ENCODE measurements around the gene PARL. TPM values are rescaled to one million over a fixed set of nuclear protein-coding genes. Genes with fewer than 3 reads are reported as not detected.

Gene PARL
- total and polyA plus RNA-seq, 9 of the 15 experiments (the other 6 are each of a cell fraction or from before 2014, with no cell fraction given): 39.5 to 82.4 (median 57.4) TPM

DNA sequence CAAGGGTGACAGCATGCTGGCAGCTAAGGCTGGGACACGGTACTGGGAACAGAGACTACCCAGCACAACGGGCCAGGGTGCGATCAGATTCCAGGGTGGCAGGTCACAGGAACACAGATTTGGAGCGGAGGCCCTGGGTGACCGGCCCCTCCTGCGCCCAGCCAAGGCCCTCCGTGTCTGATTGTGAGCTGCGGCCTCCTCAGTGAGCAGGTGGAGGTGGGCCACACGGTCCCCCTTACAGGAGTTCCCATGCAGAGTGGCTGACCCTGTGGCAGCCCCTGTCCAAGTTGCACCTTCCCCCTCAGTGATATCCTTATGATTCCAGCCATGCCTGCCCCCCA lies 28.9 kb upstream of the PARL start:
- H3K9me1 ChIP-seq (ENCODE audit: control insufficient read depth, insufficient read depth, low read length): no peaks in the 10 kb centered on the region
- in situ Hi-C loops (cut with MboI) (no loop called here), intact Hi-C loops (cut with micrococcal nuclease) (no loop called here)
- no peaks in the 10 kb centered on the region for H3K36me3 ChIP-seq (ENCODE audit: control insufficient read depth, insufficient read depth, low read length)
- peaks cover 0 to 10% of the 10 kb centered on the region in 2 experiments; a peak in 3 of 5 replicates for H3K4me1 ChIP-seq (replicated peaks in 1 of 2; ENCODE audit: control insufficient read depth in 2 of 2, insufficient read depth in 2 of 2, low read length in 2 of 2)
- H3K79me2 ChIP-seq (ENCODE audit: control insufficient read depth, insufficient read depth, low read length): no peaks in the 10 kb centered on the region
- peaks cover 0 to 9% of the 10 kb centered on the region in 2 experiments; a peak in 2 of 5 replicates for H3K27me3 ChIP-seq (ENCODE audit: control insufficient read depth in 2 of 2, insufficient read depth in 2 of 2, low read length in 2 of 2)
- BruUV-seq (replicated peaks): no TSS peak
- no peak overlapping the region for H3K4me3 ChIP-seq
- WGBS (ENCODE audit: insufficient coverage, low coverage, missing lambda C conversion rate): 82% methylated on average over 7 of the region's 9 CpGs
- H3K27ac ChIP-seq (ENCODE audit: extremely low read depth, low read depth, low read length): no peak overlapping the region
- no peaks in the 10 kb centered on the region for H4K20me1 ChIP-seq (replicated peaks; ENCODE audit: control insufficient read depth, insufficient read depth, low read length)
- DNase-seq (ENCODE audit: extremely low read depth in 1 of 4, low spot score in 3 of 4) (no peak), ATAC-seq (no peak), FAIRE-seq (no peak)
- no peak overlapping the region for H3K4me2 ChIP-seq (ENCODE audit: insufficient read depth, low read length)
- POLR2A ChIA-PET: interaction anchor here (1.0 kb wide), 1 partner anchor 10 kb away, joined by 3 read pairs; no protein-coding TSS in a partner anchor
- no peaks in the 10 kb centered on the region for H3K9me3 ChIP-seq (replicated peaks; ENCODE audit: control insufficient read depth, insufficient read depth, low read depth, low read length)
- CTCF ChIA-PET (ENCODE audit: low intra/inter-chr PET ratio): interaction anchor here (0.6 kb wide), 1 partner anchor 49 kb away, joined by 3 read pairs; no protein-coding TSS in a partner anchor
- no peak overlapping the region for H2AFZ ChIP-seq (ENCODE audit: low read depth, low read length)
- peak overlapping the region in 1 of 2 experiments; percentile 39; a peak in 1 of 4 replicates for H3K9ac ChIP-seq (ENCODE audit: insufficient read depth in 1 of 2, low read depth in 2 of 2, low read length in 2 of 2)
- TF ChIP-seq SRSF7 (optimal IDR thresholded peaks at IDR 0.05; ENCODE audit: low read depth, low read length) (no peak), FOSL1 (tag; conservative IDR thresholded peaks at IDR 0.05) (no peak), ASH1L (IDR thresholded peaks at IDR 0.05; ENCODE audit: borderline replicate concordance, low read depth, partially characterized antibody) (no peak), ZEB2 (IDR thresholded peaks at IDR 0.05) (no peak), ZC3H4 (CRISPR knock-in tag; IDR thresholded peaks at IDR 0.05; ENCODE audit: borderline replicate concordance) (no peak), ETV6 (IDR thresholded peaks at IDR 0.05; ENCODE audit: borderline replicate concordance in 1 of 2, low read depth in 2 of 2, low read length in 1 of 2) (no peak), ETV6 (CRISPR knock-in tag; IDR thresholded peaks at IDR 0.05; ENCODE audit: borderline replicate concordance) (no peak), FOS (IDR thresholded peaks at IDR 0.05; ENCODE audit: extremely low read depth, insufficient read length) (no peak), TSC22D4 (tag; IDR thresholded peaks at IDR 0.05) (no peak), MCM2 (IDR thresholded peaks at IDR 0.05; ENCODE audit: low read depth) (no peak), TGIF2 (CRISPR knock-in tag; IDR thresholded peaks at IDR 0.05) (no peak), ZBTB49 (CRISPR knock-in tag; IDR thresholded peaks at IDR 0.05; ENCODE audit: borderline replicate concordance) (no peak), NR3C1 (CRISPR knock-in tag; IDR thresholded peaks at IDR 0.05) (no peak), ZNF609 (CRISPR knock-in tag; IDR thresholded peaks at IDR 0.05; ENCODE audit: borderline replicate concordance) (no peak), GABPB2 (CRISPR knock-in tag; conservative IDR thresholded peaks at IDR 0.05) (no peak)
- TF ChIP-seq, protein P1, sequence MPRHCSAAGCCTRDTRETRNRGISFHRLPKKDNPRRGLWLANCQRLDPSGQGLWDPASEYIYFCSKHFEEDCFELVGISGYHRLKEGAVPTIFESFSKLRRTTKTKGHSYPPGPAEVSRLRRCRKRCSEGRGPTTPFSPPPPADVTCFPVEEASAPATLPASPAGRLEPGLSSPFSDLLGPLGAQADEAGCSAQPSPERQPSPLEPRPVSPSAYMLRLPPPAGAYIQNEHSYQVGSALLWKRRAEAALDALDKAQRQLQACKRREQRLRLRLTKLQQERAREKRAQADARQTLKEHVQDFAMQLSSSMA (CRISPR knock-in tag; IDR thresholded peaks at IDR 0.05): no peak
